Measurements from ENCODE around the gene VSTM4. TPM values are rescaled to one million over a fixed set of nuclear protein-coding genes. Genes with fewer than 3 reads are reported as not detected.

Gene VSTM4
- total RNA-seq, 3 donors from 2014 or later (not counting 1 experiment from before 2014, with no cell fraction given) = 0.38 to 0.57 (median 0.45) TPM

DNA sequence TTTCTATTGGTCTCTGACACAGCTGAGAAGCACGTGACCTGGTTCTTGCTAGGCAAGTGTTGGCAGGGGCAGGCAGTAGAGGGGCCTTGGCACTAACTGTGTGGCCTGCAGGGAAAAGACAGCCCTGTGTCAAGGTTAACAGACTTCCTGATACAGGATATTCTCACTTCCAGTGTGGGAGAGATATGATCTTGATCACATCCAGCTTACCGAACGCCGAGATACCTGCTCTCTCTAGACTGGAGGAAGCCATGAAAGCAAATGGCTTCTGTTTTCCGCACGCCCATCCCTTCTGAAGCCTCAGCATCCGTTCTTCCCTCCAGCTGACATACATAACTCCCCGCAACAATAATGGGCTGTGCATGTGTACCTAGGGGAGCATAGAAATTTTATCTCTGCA, 79.4 kb downstream of the VSTM4 start:
- DNase-seq (no peak), ATAC-seq (no peak)
- H3K36me3 Mint-ChIP-seq = no peaks in the 10 kb centered on the region
- intact Hi-C loops (cut with micrococcal nuclease) = no loop called here
- Histone ChIP-seq H3K4me1 (ENCODE audit: control insufficient read depth, insufficient read depth, low read length) (no peaks in the 10 kb centered on the region), H3K27ac (ENCODE audit: low read length) (no peak overlapping the region), H3K27me3 (ENCODE audit: control insufficient read depth, insufficient read depth, low read length) (no peaks in the 10 kb centered on the region), H3K9me3 (ENCODE audit: control insufficient read depth, insufficient read depth, low read length) (no peaks in the 10 kb centered on the region), H3K36me3 (ENCODE audit: control insufficient read depth, insufficient read depth, low read length) (no peaks in the 10 kb centered on the region), H3K4me3 (ENCODE audit: low read length) (no peak overlapping the region)
- WGBS (ENCODE audit: insufficient coverage) = 80% methylated on average over 7 of the region's 8 CpGs
- H3K27ac Mint-ChIP-seq = no peak overlapping the region
- no peaks in the 10 kb centered on the region for H3K4me1 Mint-ChIP-seq
- H3K4me3 Mint-ChIP-seq = no peak overlapping the region
- TF ChIP-seq, protein P1, sequence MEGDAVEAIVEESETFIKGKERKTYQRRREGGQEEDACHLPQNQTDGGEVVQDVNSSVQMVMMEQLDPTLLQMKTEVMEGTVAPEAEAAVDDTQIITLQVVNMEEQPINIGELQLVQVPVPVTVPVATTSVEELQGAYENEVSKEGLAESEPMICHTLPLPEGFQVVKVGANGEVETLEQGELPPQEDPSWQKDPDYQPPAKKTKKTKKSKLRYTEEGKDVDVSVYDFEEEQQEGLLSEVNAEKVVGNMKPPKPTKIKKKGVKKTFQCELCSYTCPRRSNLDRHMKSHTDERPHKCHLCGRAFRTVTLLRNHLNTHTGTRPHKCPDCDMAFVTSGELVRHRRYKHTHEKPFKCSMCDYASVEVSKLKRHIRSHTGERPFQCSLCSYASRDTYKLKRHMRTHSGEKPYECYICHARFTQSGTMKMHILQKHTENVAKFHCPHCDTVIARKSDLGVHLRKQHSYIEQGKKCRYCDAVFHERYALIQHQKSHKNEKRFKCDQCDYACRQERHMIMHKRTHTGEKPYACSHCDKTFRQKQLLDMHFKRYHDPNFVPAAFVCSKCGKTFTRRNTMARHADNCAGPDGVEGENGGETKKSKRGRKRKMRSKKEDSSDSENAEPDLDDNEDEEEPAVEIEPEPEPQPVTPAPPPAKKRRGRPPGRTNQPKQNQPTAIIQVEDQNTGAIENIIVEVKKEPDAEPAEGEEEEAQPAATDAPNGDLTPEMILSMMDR (IDR thresholded peaks at IDR 0.05) = no peak
- no peaks in the 10 kb centered on the region for H3K27me3 Mint-ChIP-seq (ENCODE audit: low read depth in 2 of 2)
- H3K9me3 Mint-ChIP-seq = no peaks in the 10 kb centered on the region

DNA sequence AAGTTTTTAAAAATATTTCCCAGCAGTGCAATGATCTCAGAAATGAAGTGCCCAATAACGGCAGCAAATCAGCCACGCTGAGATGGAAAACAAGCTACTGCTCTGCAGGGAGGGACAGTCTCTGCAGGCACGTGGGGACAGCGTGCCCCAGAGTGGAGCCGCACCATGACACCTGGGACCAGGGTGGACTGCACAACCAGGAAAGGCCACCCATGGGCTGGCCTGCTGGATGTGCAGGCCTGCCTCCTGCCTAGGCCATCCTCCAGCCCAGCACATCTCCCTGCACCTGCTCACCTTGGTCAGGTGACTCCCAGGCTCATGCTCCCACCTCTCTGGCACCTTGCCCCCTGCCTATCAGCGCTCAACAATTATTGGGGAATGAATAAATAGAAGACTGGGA, 80.4 kb downstream of the VSTM4 start:
- intact Hi-C loops (cut with micrococcal nuclease) = no loop called here
- TF ChIP-seq, protein P1 (IDR thresholded peaks at IDR 0.05) = no peak
- no peak overlapping the region for H3K4me3 ChIP-seq (ENCODE audit: low read length)
- no peaks in the 10 kb centered on the region for H3K9me3 ChIP-seq (ENCODE audit: control insufficient read depth, insufficient read depth, low read length)
- no peak overlapping the region for H3K27ac ChIP-seq (ENCODE audit: low read length)
- no peak for ATAC-seq
- H3K36me3 ChIP-seq (ENCODE audit: control insufficient read depth, insufficient read depth, low read length) = no peaks in the 10 kb centered on the region
- DNase-seq = no peak
- H3K4me1 ChIP-seq (ENCODE audit: control insufficient read depth, insufficient read depth, low read length) = no peaks in the 10 kb centered on the region
- no peak overlapping the region for H3K27ac Mint-ChIP-seq
- no peak overlapping the region for H3K4me3 Mint-ChIP-seq
- WGBS (ENCODE audit: insufficient coverage) = 94% methylated on average over 6 of the region's 6 CpGs
- no peaks in the 10 kb centered on the region for H3K27me3 Mint-ChIP-seq (ENCODE audit: low read depth in 2 of 2)
- H3K9me3 Mint-ChIP-seq = no peaks in the 10 kb centered on the region
- no peaks in the 10 kb centered on the region for H3K4me1 Mint-ChIP-seq
- no peaks in the 10 kb centered on the region for H3K36me3 Mint-ChIP-seq
- H3K27me3 ChIP-seq (ENCODE audit: control insufficient read depth, insufficient read depth, low read length) = no peaks in the 10 kb centered on the region

DNA sequence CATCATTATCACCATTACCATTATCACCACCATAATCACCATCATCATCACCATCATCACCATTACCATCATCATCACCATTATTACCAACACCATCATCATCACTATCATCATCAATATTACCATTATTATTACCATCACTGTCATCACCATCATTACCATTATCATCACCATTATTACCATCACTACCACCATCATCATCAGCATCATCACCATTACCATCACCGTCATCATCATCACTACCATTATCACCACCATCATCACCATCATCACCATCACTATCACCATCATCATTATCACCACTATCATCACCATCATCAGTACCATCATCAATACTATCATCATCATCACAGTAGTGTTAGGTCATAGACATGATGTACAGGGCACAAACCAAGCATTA, 81.4 kb downstream of the VSTM4 start:
- H3K9me3 ChIP-seq (ENCODE audit: control insufficient read depth, insufficient read depth, low read length) = no peaks in the 10 kb centered on the region
- Mint-ChIP-seq H3K27ac (no peak overlapping the region), H3K4me3 (no peak overlapping the region), H3K36me3 (no peaks in the 10 kb centered on the region), H3K27me3 (ENCODE audit: low read depth in 2 of 2) (no peaks in the 10 kb centered on the region), H3K9me3 (no peaks in the 10 kb centered on the region), H3K4me1 (no peaks in the 10 kb centered on the region)
- 94% methylated on average over 1 of the region's 1 CpG for WGBS (ENCODE audit: insufficient coverage)
- TF ChIP-seq, protein P1 (IDR thresholded peaks at IDR 0.05) = no peak
- H3K4me3 ChIP-seq (ENCODE audit: low read length) = no peak overlapping the region
- H3K27me3 ChIP-seq (ENCODE audit: control insufficient read depth, insufficient read depth, low read length) = no peaks in the 10 kb centered on the region
- intact Hi-C loops (cut with micrococcal nuclease) = no loop called here
- no peaks in the 10 kb centered on the region for H3K4me1 ChIP-seq (ENCODE audit: control insufficient read depth, insufficient read depth, low read length)
- H3K27ac ChIP-seq (ENCODE audit: low read length) = no peak overlapping the region
- ATAC-seq = no peak
- H3K36me3 ChIP-seq (ENCODE audit: control insufficient read depth, insufficient read depth, low read length) = no peaks in the 10 kb centered on the region
- DNase-seq = no peak

DNA sequence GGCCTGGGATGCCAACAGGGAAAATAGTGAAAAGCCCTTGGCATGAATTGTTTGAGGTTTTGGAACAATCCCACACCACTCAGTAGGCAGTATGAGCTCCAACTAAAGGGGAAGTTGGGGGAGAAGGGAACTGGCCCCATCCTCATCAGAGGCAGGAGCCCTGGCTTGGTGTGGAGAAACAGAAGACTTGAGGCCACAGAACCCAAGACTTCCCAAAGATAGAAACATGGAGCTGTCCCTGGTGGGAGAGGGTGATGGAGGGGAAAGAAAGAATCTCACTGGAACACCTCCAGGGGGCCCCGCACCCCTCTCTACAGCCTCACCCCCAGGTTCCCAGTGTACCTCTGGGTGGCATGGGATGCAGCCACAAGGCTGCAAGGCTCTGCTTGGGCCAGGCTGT, 85.7 kb downstream of the VSTM4 start:
- no peaks in the 10 kb centered on the region for H3K36me3 ChIP-seq (ENCODE audit: control insufficient read depth, insufficient read depth, low read length)
- Mint-ChIP-seq H3K27ac (no peak overlapping the region), H3K9me3 (no peaks in the 10 kb centered on the region), H3K27me3 (ENCODE audit: low read depth in 2 of 2) (no peaks in the 10 kb centered on the region), H3K4me1 (no peaks in the 10 kb centered on the region), H3K36me3 (no peaks in the 10 kb centered on the region), H3K4me3 (no peak overlapping the region)
- no peak overlapping the region for H3K4me3 ChIP-seq (ENCODE audit: low read length)
- no peaks in the 10 kb centered on the region for H3K9me3 ChIP-seq (ENCODE audit: control insufficient read depth, insufficient read depth, low read length)
- 100% methylated on average over 1 of the region's 1 CpG for WGBS (ENCODE audit: insufficient coverage)
- H3K27ac ChIP-seq (ENCODE audit: low read length) = no peak overlapping the region
- ATAC-seq (no peak), DNase-seq (no peak)
- no peaks in the 10 kb centered on the region for H3K27me3 ChIP-seq (ENCODE audit: control insufficient read depth, insufficient read depth, low read length)
- intact Hi-C loops (cut with micrococcal nuclease) = no loop called here
- TF ChIP-seq, protein P1 (IDR thresholded peaks at IDR 0.05) = no peak
- H3K4me1 ChIP-seq (ENCODE audit: control insufficient read depth, insufficient read depth, low read length) = no peaks in the 10 kb centered on the region
